GM12872 (cell line): ENCODE results near the gene LARP1.

Source experiments
- CTCF ChIP-seq: IDR thresholded peaks from 3 replicates; pipeline ENCODE4 v1.5.1; 2011; ENCODE audit warnings: low read depth, mild to moderate bottlenecking, low read length, moderate library complexity; ENCODE audit not compliant: insufficient read depth

The LARP1 gene

DNA sequence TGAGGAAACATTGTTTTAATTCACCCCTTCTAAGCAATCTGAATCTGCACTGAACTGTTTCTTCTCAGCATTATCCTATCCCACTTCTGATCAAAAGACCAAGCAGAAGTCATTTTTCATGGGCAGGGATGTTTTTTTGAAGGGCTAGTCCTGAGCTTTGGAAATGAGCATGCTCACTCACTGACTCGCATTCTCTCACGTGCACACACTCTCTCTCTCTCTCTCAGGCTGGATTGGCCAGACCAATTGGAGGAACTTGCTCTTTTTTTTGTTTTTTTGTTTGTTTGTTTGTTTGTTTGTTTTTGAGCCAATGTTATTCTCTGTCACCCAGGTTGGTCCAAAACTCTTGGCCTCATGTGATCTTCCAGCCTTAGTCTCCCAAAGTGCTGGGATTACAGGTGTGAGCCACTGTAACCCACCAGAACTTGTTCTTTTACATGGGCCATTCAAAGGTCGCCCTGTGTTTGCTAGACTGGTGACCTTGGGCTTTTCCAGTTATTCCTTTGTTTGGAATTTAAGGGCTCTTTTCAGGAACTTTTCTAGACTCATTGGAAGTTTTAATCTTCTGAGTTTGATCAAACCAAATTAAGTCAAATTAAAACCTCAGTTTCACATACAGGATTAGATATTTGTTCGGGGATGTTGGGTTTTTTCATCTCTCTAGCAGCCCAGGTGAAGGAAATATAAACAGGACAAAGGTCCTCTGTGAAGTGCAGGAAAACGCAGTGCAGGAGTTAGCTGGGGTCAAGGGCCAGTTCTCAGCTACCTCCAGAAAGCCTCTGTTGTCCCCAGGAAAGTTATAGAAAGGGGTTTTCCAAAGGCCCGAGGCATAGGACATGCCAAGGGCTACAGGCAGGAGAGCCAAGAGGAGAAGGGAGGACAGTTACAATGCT, 82.1 kb downstream of the LARP1 start:
- no peak for TF ChIP-seq CTCF

GRCh38 chr5:154840435-154841272, 85.5 kb downstream of the LARP1 start:
- no peak for TF ChIP-seq CTCF

- no peak for TF ChIP-seq CTCF
Measured at GRCh38 chr5:154841273-154841661, 86.1 kb downstream of the LARP1 start.

DNA sequence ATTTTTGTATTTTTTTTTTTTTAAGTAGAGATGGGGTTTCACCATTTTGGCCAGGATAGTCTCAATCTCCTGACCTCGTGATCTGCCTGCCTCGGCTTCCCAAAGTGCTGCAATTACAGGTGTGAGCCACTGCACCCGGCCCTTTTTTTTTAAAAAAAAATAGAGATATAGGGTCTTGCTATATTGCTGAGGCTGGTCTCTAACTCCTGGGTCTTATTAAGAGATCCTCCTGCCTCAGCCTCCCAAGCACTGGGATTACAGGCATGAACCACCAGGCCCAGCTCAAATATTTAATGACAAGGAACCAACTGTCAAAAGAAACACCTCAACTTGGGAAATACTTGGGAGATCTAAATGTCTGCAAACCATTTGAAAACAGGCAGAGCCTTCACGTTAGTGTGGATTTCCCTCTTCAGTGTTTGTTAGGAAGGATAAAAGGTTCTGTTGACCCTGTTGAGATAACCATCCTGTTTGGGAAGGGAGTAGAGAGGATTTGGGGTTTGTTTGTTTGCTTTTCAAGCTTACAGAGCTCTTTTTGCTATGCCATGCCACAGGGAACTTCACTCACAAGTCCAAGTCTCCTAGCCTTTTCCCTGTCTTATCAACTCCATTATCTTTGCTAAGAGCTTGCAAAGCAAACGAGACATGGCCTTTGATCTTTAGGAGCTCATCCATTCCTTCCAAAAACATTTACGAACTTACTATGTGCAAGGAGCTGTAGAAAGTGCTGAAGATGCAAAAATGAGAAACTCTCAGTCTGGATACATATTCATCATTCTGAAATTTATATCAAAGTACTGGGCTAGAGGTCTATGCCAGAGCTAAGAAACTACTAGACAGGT, 87.7 kb downstream of the LARP1 start:
- TF ChIP-seq CTCF: no peak

- TF ChIP-seq CTCF: no peak
Measured at GRCh38 chr5:154844809-154845208, 89.6 kb downstream of the LARP1 start.

- no peak for TF ChIP-seq CTCF
Measured at GRCh38 chr5:154849264-154849785, 94.1 kb downstream of the LARP1 start.
